ENCODE measurements around the gene BRINP3. TPM values are rescaled to one million over a fixed set of nuclear protein-coding genes. Genes with fewer than 3 reads are reported as not detected.

The BRINP3 gene
- total RNA-seq, 2 donors from 2014 or later, result 6.8 to 8.0 TPM

GRCh38 chr1:190478149-190479049 lies 735 bp upstream of the BRINP3 start:
- Histone ChIP-seq H3K9me3 (no peaks in the 10 kb centered on the region), H3K4me1 (peaks cover 0 to 6% of the 10 kb centered on the region in 2 donors), H3K4me3 (peak overlapping the region; percentile 36 to 52), H3K27ac (peak overlapping the region in 1 of 2 donors; percentile 26), H3K27me3 (peaks cover 0 to 6% of the 10 kb centered on the region in 2 donors), H3K36me3 (no peaks in the 10 kb centered on the region)
- peak in 1 of 2 donors; percentile 20 for TF ChIP-seq CTCF (IDR thresholded peaks at IDR 0.05)
- DNase-seq (ENCODE audit: low spot score), result no peak

- no peak for DNase-seq (ENCODE audit: low spot score)
- Histone ChIP-seq H3K4me1 (peaks cover 0 to 6% of the 10 kb centered on the region in 2 donors), H3K27me3 (peaks cover 0 to 6% of the 10 kb centered on the region in 2 donors), H3K36me3 (no peaks in the 10 kb centered on the region), H3K27ac (peak overlapping the region in 1 of 2 donors; percentile 27), H3K9me3 (no peaks in the 10 kb centered on the region), H3K4me3 (peak overlapping the region in 1 of 2 donors; percentile 3)
- TF ChIP-seq CTCF (IDR thresholded peaks at IDR 0.05), result no peak
These were observed 858 bp downstream of the BRINP3 start for GRCh38 chr1:190476806-190477205.

GRCh38 chr1:190476321-190476720 lies 1.3 kb downstream of the BRINP3 start:
- Histone ChIP-seq H3K9me3 (no peaks in the 10 kb centered on the region), H3K27ac (peak overlapping the region in 1 of 2 donors; percentile 74), H3K27me3 (peaks cover 0 to 6% of the 10 kb centered on the region in 2 donors), H3K4me1 (peaks cover 0 to 6% of the 10 kb centered on the region in 2 donors), H3K4me3 (peak overlapping the region; percentile 40 to 44), H3K36me3 (no peaks in the 10 kb centered on the region)
- no peak for DNase-seq (ENCODE audit: low spot score)
- TF ChIP-seq CTCF (IDR thresholded peaks at IDR 0.05), result no peak

GRCh38 chr1:190475421-190476141 lies 2.1 kb downstream of the BRINP3 start:
- peaks cover 0 to 6% of the 10 kb centered on the region in 2 donors for H3K27me3 ChIP-seq
- peak overlapping the region; percentile 40 to 44 for H3K4me3 ChIP-seq
- peaks cover 0 to 6% of the 10 kb centered on the region in 2 donors for H3K4me1 ChIP-seq
- TF ChIP-seq CTCF (IDR thresholded peaks at IDR 0.05), result no peak
- no peaks in the 10 kb centered on the region for H3K36me3 ChIP-seq
- no peaks in the 10 kb centered on the region for H3K9me3 ChIP-seq
- peak overlapping the region; percentile 10 to 74 for H3K27ac ChIP-seq
- DNase-seq (ENCODE audit: low spot score), result no peak

- peak overlapping the region; percentile 40 to 44 for H3K4me3 ChIP-seq
- H3K36me3 ChIP-seq, result no peaks in the 10 kb centered on the region
- H3K27ac ChIP-seq, result peak overlapping the region; percentile 10 to 74
- peaks cover 0 to 6% of the 10 kb centered on the region in 2 donors for H3K4me1 ChIP-seq
- H3K9me3 ChIP-seq, result no peaks in the 10 kb centered on the region
- H3K27me3 ChIP-seq, result peaks cover 0 to 6% of the 10 kb centered on the region in 2 donors
- no peak for TF ChIP-seq CTCF (IDR thresholded peaks at IDR 0.05)
- no peak for DNase-seq (ENCODE audit: low spot score)
These were observed 2.9 kb downstream of the BRINP3 start for GRCh38 chr1:190474650-190475211.
